Large intestine (tissue), 3 donors: ENCODE measurements around the gene TMUB2. TPM values are rescaled to one million over a fixed set of nuclear protein-coding genes. Genes with fewer than 3 reads are reported as not detected.

ENCODE experiments used
- DNase-seq, 2 donors: peaks; one replicate each; pipeline versions ENCODE4 v3.0.0 to v3.0.0-alpha.2; 2013
- H3K27ac ChIP-seq: one replicate; pipeline ENCODE4 v1.5.1; 2013; ENCODE audit warnings: low read length
- H3K27me3 ChIP-seq: 2 replicates; pipeline ENCODE4 v1.6.1; 2013; ENCODE audit warnings: low read length; ENCODE audit not compliant: control insufficient read depth, insufficient read depth
- H3K36me3 ChIP-seq: 2 replicates; pipeline ENCODE4 v1.6.1; 2013; ENCODE audit warnings: low read length; ENCODE audit not compliant: control insufficient read depth, insufficient read depth
- H3K4me1 ChIP-seq: one replicate; pipeline ENCODE4 v1.6.1; 2013; ENCODE audit warnings: low read length; ENCODE audit not compliant: control insufficient read depth, insufficient read depth
- H3K4me3 ChIP-seq: one replicate; pipeline ENCODE4 v1.5.1; 2013; ENCODE audit warnings: low read length
- H3K9me3 ChIP-seq: one replicate; pipeline ENCODE4 v1.6.1; 2013; ENCODE audit warnings: mild to moderate bottlenecking, low read depth, low read length, moderate library complexity; ENCODE audit not compliant: control insufficient read depth
- WGBS: methylation state at CpG from one replicate; pipeline ENCODE4 v1.1.5; 2013; ENCODE audit warnings: low lambda C conversion rate; ENCODE audit not compliant: insufficient coverage; 5-methylcytosine and 5-hydroxymethylcytosine counted together
- polyA plus RNA-seq: library from polyadenylated mRNA; unstranded; fragments of 120-200 nt; gene quantifications from one replicate; pipeline ENCODE4 v1.2.1, GENCODE V29; 2013

Gene TMUB2
- polyA plus RNA-seq, 1 donor, result 41.5 TPM

DNA sequence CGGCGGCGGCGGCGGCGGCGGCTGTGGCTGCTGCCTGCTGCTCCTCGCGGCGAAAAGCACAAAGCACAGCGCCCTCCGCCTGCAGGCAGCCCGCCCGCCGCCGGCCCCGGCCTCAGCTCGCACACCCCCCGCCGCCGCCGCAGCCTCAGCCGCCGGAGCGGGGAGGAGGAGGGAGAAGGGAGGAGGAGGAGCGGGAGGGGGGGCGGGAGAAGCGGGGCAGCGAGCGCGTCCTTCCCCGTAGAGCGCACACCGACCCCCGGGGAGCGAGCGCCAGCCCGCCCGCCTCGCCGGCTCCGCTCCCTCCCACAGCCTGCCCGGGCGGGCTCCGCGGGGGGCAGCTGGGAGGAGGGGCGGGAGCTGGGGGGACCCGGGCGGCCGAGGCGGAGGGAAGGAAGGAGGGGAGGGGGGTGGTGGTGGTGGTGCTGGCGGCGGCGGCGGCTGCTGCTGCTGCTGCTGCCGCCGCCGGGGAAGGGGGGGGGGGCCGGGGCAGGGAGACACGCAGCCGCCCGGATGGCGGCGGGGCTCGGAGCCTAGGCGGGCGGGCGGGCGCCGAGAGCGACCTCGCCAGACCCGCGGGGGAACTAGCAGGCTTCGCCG lies 32.9 kb downstream of the TMUB2 start, which contains the start of gene UBTF:
UBTF (minus strand) TSS at position 60 of the 597 bp plus-strand sequence. CDS start 1,446 bp downstream, outside the sequence.
- no peaks in the 10 kb centered on the region for H3K27me3 ChIP-seq
- peak; percentile 32 to 77 for DNase-seq
- peaks cover 2% of the 10 kb centered on the region for H3K9me3 ChIP-seq
- peak within 1 kb of the TSS; percentile 97 for H3K4me3 ChIP-seq
- no CpG with 5 or more reads among the region's 76 CpGs for WGBS
- peak within 1 kb of the TSS; percentile 95 for H3K27ac ChIP-seq
- peaks cover 24% of the 10 kb centered on the region for H3K36me3 ChIP-seq
- H3K4me1 ChIP-seq, result peaks cover 18% of the 10 kb centered on the region

GRCh38 chr17:44220213-44221083 lies 33.7 kb downstream of the TMUB2 start:
- H3K27me3 ChIP-seq, result no peaks in the 10 kb centered on the region
- WGBS, result no CpG with 5 or more reads among the region's 108 CpGs
- peak overlapping the region; percentile 97 for H3K4me3 ChIP-seq
- H3K9me3 ChIP-seq, result peaks cover 2% of the 10 kb centered on the region
- peaks cover 18% of the 10 kb centered on the region for H3K4me1 ChIP-seq
- peak in 1 of 2 donors; percentile 79 for DNase-seq
- peak overlapping the region; percentile 95 for H3K27ac ChIP-seq
- H3K36me3 ChIP-seq, result peaks cover 16% of the 10 kb centered on the region

GRCh38 chr17:44221084-44221861 lies 34.5 kb downstream of the TMUB2 start:
- H3K9me3 ChIP-seq, result peaks cover 2% of the 10 kb centered on the region
- peak; percentile 58 to 87 for DNase-seq
- H3K27ac ChIP-seq, result peak overlapping the region; percentile 95
- peak overlapping the region; percentile 97 for H3K4me3 ChIP-seq
- peaks cover 18% of the 10 kb centered on the region for H3K4me1 ChIP-seq
- no CpG with 5 or more reads among the region's 54 CpGs for WGBS
- no peaks in the 10 kb centered on the region for H3K27me3 ChIP-seq
- peaks cover 8% of the 10 kb centered on the region for H3K36me3 ChIP-seq

DNA sequence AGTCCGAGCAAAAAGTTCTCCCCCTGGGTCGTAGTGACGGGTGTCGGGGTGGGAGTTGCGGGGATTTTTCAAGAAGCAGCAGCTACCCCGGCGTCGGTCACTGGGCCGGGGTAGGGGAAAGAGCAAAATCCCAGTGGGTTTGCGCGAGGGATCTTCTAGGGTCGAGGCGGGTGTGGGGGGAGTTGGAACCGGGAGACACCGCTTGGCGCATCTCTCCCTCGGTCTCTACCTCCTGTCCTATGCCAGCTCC lies 35.0 kb downstream of the TMUB2 start:
- 0% methylated on average over 3 of the region's 17 CpGs for WGBS
- Histone ChIP-seq H3K27ac (peak overlapping the region; percentile 95), H3K27me3 (no peaks in the 10 kb centered on the region), H3K36me3 (peaks cover 3% of the 10 kb centered on the region), H3K9me3 (peaks cover 2% of the 10 kb centered on the region), H3K4me1 (peaks cover 18% of the 10 kb centered on the region), H3K4me3 (peak overlapping the region; percentile 97)
- no peak for DNase-seq

- DNase-seq, result peak; percentile 45 to 71
- 0% methylated on average over 3 of the region's 36 CpGs for WGBS
- peaks cover 17% of the 10 kb centered on the region for H3K4me1 ChIP-seq
- no peaks in the 10 kb centered on the region for H3K27me3 ChIP-seq
- H3K27ac ChIP-seq, result peak overlapping the region; percentile 95
- peaks cover 2% of the 10 kb centered on the region for H3K9me3 ChIP-seq
- H3K4me3 ChIP-seq, result peak overlapping the region; percentile 97
- H3K36me3 ChIP-seq, result no peaks in the 10 kb centered on the region
Observed at GRCh38 chr17:44222112-44222869, 35.5 kb downstream of the TMUB2 start.

GRCh38 chr17:44223541-44224071 lies 36.8 kb downstream of the TMUB2 start:
- no CpG with 5 or more reads among the region's 7 CpGs for WGBS
- Histone ChIP-seq H3K27me3 (no peaks in the 10 kb centered on the region), H3K4me3 (no peak overlapping the region), H3K9me3 (peaks cover 2% of the 10 kb centered on the region), H3K4me1 (peaks cover 8% of the 10 kb centered on the region), H3K36me3 (no peaks in the 10 kb centered on the region), H3K27ac (no peak overlapping the region)
- DNase-seq, result peak in 1 of 2 donors; percentile 2

- no peaks in the 10 kb centered on the region for H3K27me3 ChIP-seq
- no peaks in the 10 kb centered on the region for H3K9me3 ChIP-seq
- H3K36me3 ChIP-seq, result no peaks in the 10 kb centered on the region
- H3K4me1 ChIP-seq, result no peaks in the 10 kb centered on the region
- H3K4me3 ChIP-seq, result no peak overlapping the region
- DNase-seq, result peak in 1 of 2 donors; percentile 1
- no peak overlapping the region for H3K27ac ChIP-seq
- WGBS, result no CpG with 5 or more reads among the region's 6 CpGs
Observed at GRCh38 chr17:44229090-44229489, 42.3 kb downstream of the TMUB2 start.

- peak in 1 of 2 donors; percentile 1 for DNase-seq
- H3K36me3 ChIP-seq, result no peaks in the 10 kb centered on the region
- no peaks in the 10 kb centered on the region for H3K9me3 ChIP-seq
- no peaks in the 10 kb centered on the region for H3K27me3 ChIP-seq
- H3K4me1 ChIP-seq, result no peaks in the 10 kb centered on the region
- H3K4me3 ChIP-seq, result no peak overlapping the region
- H3K27ac ChIP-seq, result no peak overlapping the region
- WGBS, result 80% methylated on average over 2 of the region's 9 CpGs
Observed at GRCh38 chr17:44230140-44230539, 43.4 kb downstream of the TMUB2 start.

GRCh38 chr17:44232061-44232460 lies 45.3 kb downstream of the TMUB2 start:
- H3K4me1 ChIP-seq, result no peaks in the 10 kb centered on the region
- no peak overlapping the region for H3K27ac ChIP-seq
- H3K9me3 ChIP-seq, result no peaks in the 10 kb centered on the region
- no peaks in the 10 kb centered on the region for H3K36me3 ChIP-seq
- DNase-seq, result no peak
- H3K4me3 ChIP-seq, result no peak overlapping the region
- H3K27me3 ChIP-seq, result peaks cover 5% of the 10 kb centered on the region
- 57% methylated on average over 1 of the region's 7 CpGs for WGBS
